ENCODE data around the gene ZNRF2.
"Not testable (repeated sequence)": the region's sequence is repeated elsewhere in the genome, so short reads cannot be mapped to it uniquely, and the experiment has no call there.

The ZNRF2 gene

GRCh38 chr7:30379131-30379530 is 94.7 kb downstream of the ZNRF2 start:
- no peak for TF ChIP-seq CTCF (IDR thresholded peaks at IDR 0.05)
- H3K4me1 ChIP-seq: no peaks in the 10 kb centered on the region
- H2AFZ ChIP-seq: no peak overlapping the region
- H3K4me2 ChIP-seq (ENCODE audit: low read length): no peak overlapping the region
- no peak overlapping the region for H3K27ac ChIP-seq
- no peaks in the 10 kb centered on the region for H3K79me2 ChIP-seq
- no peaks in the 10 kb centered on the region for H3K36me3 ChIP-seq (ENCODE audit: control insufficient read depth, insufficient read depth, low read length)
- no peak overlapping the region for H3K9ac ChIP-seq
- no peaks in the 10 kb centered on the region for H3K9me3 ChIP-seq (ENCODE audit: control insufficient read depth, low read length)
- no peak overlapping the region for H3K4me3 ChIP-seq (ENCODE audit: low read depth, low read length)
- no peaks in the 10 kb centered on the region for H3K27me3 ChIP-seq (ENCODE audit: control insufficient read depth, insufficient read depth, low read length)

GRCh38 chr7:30379741-30380140 is 95.3 kb downstream of the ZNRF2 start:
- no peaks in the 10 kb centered on the region for H3K9me3 ChIP-seq (ENCODE audit: control insufficient read depth, low read length)
- H3K9ac ChIP-seq: no peak overlapping the region
- H3K27ac ChIP-seq: no peak overlapping the region
- no peaks in the 10 kb centered on the region for H3K36me3 ChIP-seq (ENCODE audit: control insufficient read depth, insufficient read depth, low read length)
- no peak overlapping the region for H3K4me3 ChIP-seq (ENCODE audit: low read depth, low read length)
- H3K4me2 ChIP-seq (ENCODE audit: low read length): no peak overlapping the region
- H2AFZ ChIP-seq: no peak overlapping the region
- no peak for TF ChIP-seq CTCF (IDR thresholded peaks at IDR 0.05)
- H3K27me3 ChIP-seq (ENCODE audit: control insufficient read depth, insufficient read depth, low read length): no peaks in the 10 kb centered on the region
- H3K79me2 ChIP-seq: no peaks in the 10 kb centered on the region
- H3K4me1 ChIP-seq: no peaks in the 10 kb centered on the region

GRCh38 chr7:30380294-30380693 is 95.9 kb downstream of the ZNRF2 start:
- Histone ChIP-seq H3K4me3 (ENCODE audit: low read depth, low read length) (no peak overlapping the region), H3K4me1 (no peaks in the 10 kb centered on the region), H3K4me2 (ENCODE audit: low read length) (no peak overlapping the region), H3K79me2 (no peaks in the 10 kb centered on the region), H3K9ac (no peak overlapping the region), H2AFZ (no peak overlapping the region), H3K27me3 (ENCODE audit: control insufficient read depth, insufficient read depth, low read length) (no peaks in the 10 kb centered on the region), H3K27ac (no peak overlapping the region), H3K36me3 (ENCODE audit: control insufficient read depth, insufficient read depth, low read length) (no peaks in the 10 kb centered on the region), H3K9me3 (ENCODE audit: control insufficient read depth, low read length) (no peaks in the 10 kb centered on the region)
- TF ChIP-seq CTCF (IDR thresholded peaks at IDR 0.05): no peak

GRCh38 chr7:30380824-30381223 is 96.4 kb downstream of the ZNRF2 start:
- H3K9ac ChIP-seq; H3K27me3 ChIP-seq (ENCODE audit: control insufficient read depth, insufficient read depth, low read length); H3K79me2 ChIP-seq; H3K36me3 ChIP-seq (ENCODE audit: control insufficient read depth, insufficient read depth, low read length); H3K4me1 ChIP-seq; H3K9me3 ChIP-seq (ENCODE audit: control insufficient read depth, low read length); H3K27ac ChIP-seq; H2AFZ ChIP-seq; H3K4me3 ChIP-seq (ENCODE audit: low read depth, low read length); H3K4me2 ChIP-seq (ENCODE audit: low read length): not testable (repeated sequence)

GRCh38 chr7:30382607-30383006 is 98.2 kb downstream of the ZNRF2 start:
- TF ChIP-seq CTCF (IDR thresholded peaks at IDR 0.05): no peak
- H3K4me1 ChIP-seq: peaks cover 2% of the 10 kb centered on the region

More at GRCh38 chr7:30382607-30383006, 98.2 kb downstream of the ZNRF2 start:
- no peak overlapping the region for H2AFZ ChIP-seq
- H3K27ac ChIP-seq: no peak overlapping the region
- H3K4me2 ChIP-seq (ENCODE audit: low read length): no peak overlapping the region
- H3K79me2 ChIP-seq: no peaks in the 10 kb centered on the region
- H3K27me3 ChIP-seq (ENCODE audit: control insufficient read depth, insufficient read depth, low read length): no peaks in the 10 kb centered on the region
- H3K9ac ChIP-seq: no peak overlapping the region
- no peaks in the 10 kb centered on the region for H3K36me3 ChIP-seq (ENCODE audit: control insufficient read depth, insufficient read depth, low read length)
- no peaks in the 10 kb centered on the region for H3K9me3 ChIP-seq (ENCODE audit: control insufficient read depth, low read length)
- no peak overlapping the region for H3K4me3 ChIP-seq (ENCODE audit: low read depth, low read length)
